ENCODE measurements around the gene ARVCF. TPM values are rescaled to one million over a fixed set of nuclear protein-coding genes. Genes with fewer than 3 reads are reported as not detected.

ARVCF gene
- total RNA-seq, 1 donor from 2014 or later = 119 TPM

DNA sequence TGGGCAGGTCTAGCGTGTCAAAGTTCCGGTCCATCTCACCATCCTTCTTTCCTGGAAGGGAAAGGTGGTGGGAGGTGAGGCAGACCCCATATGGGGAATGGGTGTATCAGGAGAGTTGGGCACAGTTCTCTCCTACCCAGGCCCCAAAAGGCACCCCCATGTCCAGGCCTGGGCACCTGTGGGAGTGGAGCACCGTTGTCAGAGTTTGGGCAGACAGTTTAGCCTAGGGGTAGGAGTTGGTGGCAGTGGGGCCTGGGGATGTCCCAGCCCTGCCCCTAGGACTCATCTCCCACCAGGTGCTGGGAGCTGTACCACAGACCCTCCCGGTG, 41.0 kb downstream of the ARVCF start:
- Mint-ChIP-seq H3K36me3 (ENCODE audit: unreplicated experiment) (no peaks in the 10 kb centered on the region), H3K4me1 (ENCODE audit: low read depth, unreplicated experiment) (peaks cover 11% of the 10 kb centered on the region), H3K27me3 (ENCODE audit: unreplicated experiment) (peaks cover 12% of the 10 kb centered on the region), H3K27ac (ENCODE audit: unreplicated experiment) (peak overlapping the region; percentile 33), H3K4me3 (ENCODE audit: unreplicated experiment) (no peak overlapping the region), H3K9me3 (ENCODE audit: unreplicated experiment) (peaks cover 8% of the 10 kb centered on the region)
- TF ChIP-seq, protein P1, sequence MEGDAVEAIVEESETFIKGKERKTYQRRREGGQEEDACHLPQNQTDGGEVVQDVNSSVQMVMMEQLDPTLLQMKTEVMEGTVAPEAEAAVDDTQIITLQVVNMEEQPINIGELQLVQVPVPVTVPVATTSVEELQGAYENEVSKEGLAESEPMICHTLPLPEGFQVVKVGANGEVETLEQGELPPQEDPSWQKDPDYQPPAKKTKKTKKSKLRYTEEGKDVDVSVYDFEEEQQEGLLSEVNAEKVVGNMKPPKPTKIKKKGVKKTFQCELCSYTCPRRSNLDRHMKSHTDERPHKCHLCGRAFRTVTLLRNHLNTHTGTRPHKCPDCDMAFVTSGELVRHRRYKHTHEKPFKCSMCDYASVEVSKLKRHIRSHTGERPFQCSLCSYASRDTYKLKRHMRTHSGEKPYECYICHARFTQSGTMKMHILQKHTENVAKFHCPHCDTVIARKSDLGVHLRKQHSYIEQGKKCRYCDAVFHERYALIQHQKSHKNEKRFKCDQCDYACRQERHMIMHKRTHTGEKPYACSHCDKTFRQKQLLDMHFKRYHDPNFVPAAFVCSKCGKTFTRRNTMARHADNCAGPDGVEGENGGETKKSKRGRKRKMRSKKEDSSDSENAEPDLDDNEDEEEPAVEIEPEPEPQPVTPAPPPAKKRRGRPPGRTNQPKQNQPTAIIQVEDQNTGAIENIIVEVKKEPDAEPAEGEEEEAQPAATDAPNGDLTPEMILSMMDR (IDR thresholded peaks at IDR 0.05; ENCODE audit: partially characterized antibody, unreplicated experiment) = no peak
- DNase-seq = no peak

DNA sequence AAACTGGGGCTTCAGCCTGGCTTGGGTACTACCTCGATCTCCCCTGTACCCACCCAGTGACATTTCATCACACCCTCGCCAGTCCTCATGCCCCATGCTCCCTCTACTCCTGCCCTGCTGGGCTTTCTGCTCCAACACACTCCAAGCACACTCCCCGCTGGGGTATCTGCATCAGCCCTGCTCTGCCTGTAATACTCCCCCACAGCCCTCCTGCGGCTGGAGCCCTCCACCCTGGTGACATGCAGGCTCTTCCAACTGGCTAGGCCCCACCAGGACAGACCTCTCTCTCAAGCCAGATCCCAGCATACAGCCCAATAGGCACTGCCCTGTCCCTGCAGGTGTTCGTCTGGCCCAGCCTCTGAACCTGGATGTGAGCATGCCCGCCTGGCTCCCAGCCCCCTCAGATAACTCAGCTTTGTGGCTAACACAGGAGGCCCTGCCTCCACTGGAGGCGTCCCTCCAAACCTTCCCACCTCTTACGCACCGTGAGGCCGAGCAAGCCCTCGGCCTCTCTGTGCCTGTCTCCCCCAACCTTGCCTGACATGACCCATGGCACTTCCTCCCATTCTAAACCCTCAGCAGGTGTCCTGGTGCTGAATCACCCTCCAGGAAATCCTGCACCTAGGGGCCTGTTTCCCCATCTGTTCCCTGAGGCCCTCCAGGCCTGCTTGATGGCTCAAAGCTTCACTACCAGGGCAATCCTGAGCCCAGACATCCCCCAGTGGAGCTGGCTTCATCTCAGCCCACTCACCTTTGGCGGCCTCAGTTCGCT, 41.5 kb downstream of the ARVCF start:
- Mint-ChIP-seq H3K4me1 (ENCODE audit: low read depth, unreplicated experiment) (peaks cover 11% of the 10 kb centered on the region), H3K27ac (ENCODE audit: unreplicated experiment) (peak overlapping the region; percentile 33), H3K27me3 (ENCODE audit: unreplicated experiment) (peaks cover 12% of the 10 kb centered on the region), H3K9me3 (ENCODE audit: unreplicated experiment) (peaks cover 4% of the 10 kb centered on the region), H3K4me3 (ENCODE audit: unreplicated experiment) (peak overlapping the region; percentile 6), H3K36me3 (ENCODE audit: unreplicated experiment) (no peaks in the 10 kb centered on the region)
- DNase-seq = no peak
- TF ChIP-seq, protein P1 (IDR thresholded peaks at IDR 0.05; ENCODE audit: partially characterized antibody, unreplicated experiment) = no peak

- peaks cover 4% of the 10 kb centered on the region for H3K9me3 Mint-ChIP-seq (ENCODE audit: unreplicated experiment)
- H3K27ac Mint-ChIP-seq (ENCODE audit: unreplicated experiment) = no peak overlapping the region
- H3K36me3 Mint-ChIP-seq (ENCODE audit: unreplicated experiment) = no peaks in the 10 kb centered on the region
- peaks cover 12% of the 10 kb centered on the region for H3K27me3 Mint-ChIP-seq (ENCODE audit: unreplicated experiment)
- H3K4me1 Mint-ChIP-seq (ENCODE audit: low read depth, unreplicated experiment) = peaks cover 11% of the 10 kb centered on the region
- DNase-seq = peak; percentile 51
- H3K4me3 Mint-ChIP-seq (ENCODE audit: unreplicated experiment) = no peak overlapping the region
- TF ChIP-seq, protein P1 (IDR thresholded peaks at IDR 0.05; ENCODE audit: partially characterized antibody, unreplicated experiment) = no peak
Measured at GRCh38 chr22:19974268-19974861, 42.3 kb downstream of the ARVCF start.

DNA sequence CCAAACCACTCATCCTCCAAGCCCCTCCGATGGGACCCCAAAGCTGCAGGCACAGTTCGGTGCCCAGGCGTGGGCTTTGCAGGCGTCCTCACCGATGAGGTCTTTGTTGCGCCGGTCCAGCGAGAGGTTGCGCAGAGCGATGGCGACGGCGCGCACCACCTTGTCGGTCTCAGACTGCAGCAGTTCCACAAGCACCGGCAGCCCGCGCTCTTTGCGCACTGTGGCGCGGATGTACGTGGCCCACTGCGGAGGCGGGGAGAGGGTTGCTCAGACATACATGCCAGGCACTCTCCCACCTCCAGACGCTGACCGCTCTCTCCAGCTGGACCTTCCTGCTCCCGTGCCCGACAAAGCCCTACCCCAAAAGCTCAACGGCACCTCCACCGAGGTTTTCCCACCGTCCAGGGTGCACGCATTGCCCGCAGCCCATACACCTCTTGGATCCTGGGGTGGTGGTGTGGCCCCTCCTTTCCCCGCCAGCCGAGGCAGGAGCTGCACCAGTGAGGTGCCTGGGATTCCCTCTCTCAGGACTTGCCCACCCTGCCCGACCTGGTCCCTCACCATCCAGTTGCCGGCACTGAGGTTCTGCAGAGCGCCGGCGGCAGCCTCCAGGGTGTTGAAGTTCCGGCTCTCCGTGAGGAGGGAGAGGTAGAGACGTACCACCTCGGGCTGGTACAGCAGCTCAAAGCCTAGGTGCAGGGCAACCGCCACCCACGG, 42.9 kb downstream of the ARVCF start:
- no peaks in the 10 kb centered on the region for H3K36me3 Mint-ChIP-seq (ENCODE audit: unreplicated experiment)
- TF ChIP-seq, protein P1 (IDR thresholded peaks at IDR 0.05; ENCODE audit: partially characterized antibody, unreplicated experiment) = no peak
- peaks cover 12% of the 10 kb centered on the region for H3K27me3 Mint-ChIP-seq (ENCODE audit: unreplicated experiment)
- H3K4me3 Mint-ChIP-seq (ENCODE audit: unreplicated experiment) = no peak overlapping the region
- no peak overlapping the region for H3K27ac Mint-ChIP-seq (ENCODE audit: unreplicated experiment)
- peaks cover 5% of the 10 kb centered on the region for H3K9me3 Mint-ChIP-seq (ENCODE audit: unreplicated experiment)
- no peak for DNase-seq
- peaks cover 11% of the 10 kb centered on the region for H3K4me1 Mint-ChIP-seq (ENCODE audit: low read depth, unreplicated experiment)
